GM18909 (cell line): ENCODE results near the gene WDR48.

Experiments
- ATAC-seq: cut with Tn5 transposase; IDR thresholded peaks from one replicate; pipeline ENCODE4 v1.9.1; 2021; ENCODE audit warnings: mild to moderate bottlenecking; ENCODE audit not compliant: unreplicated experiment, poor library complexity

The WDR48 gene

GRCh38 chr3:39115870-39116269 lies 64.1 kb downstream of the WDR48 start:
- no peak for ATAC-seq

- ATAC-seq = no peak
Observed at GRCh38 chr3:39118079-39118478, 66.3 kb downstream of the WDR48 start.

GRCh38 chr3:39118931-39119660 lies 67.3 kb downstream of the WDR48 start:
- ATAC-seq = no peak

- ATAC-seq = no peak
Observed at GRCh38 chr3:39121621-39122020, 69.8 kb downstream of the WDR48 start.

- ATAC-seq = peak; percentile 76
Observed at GRCh38 chr3:39122813-39123212, 71.0 kb downstream of the WDR48 start.

GRCh38 chr3:39124876-39125840 lies 73.3 kb downstream of the WDR48 start:
- ATAC-seq = no peak

- no peak for ATAC-seq
Observed at GRCh38 chr3:39125841-39126500, 74.2 kb downstream of the WDR48 start.

- ATAC-seq = no peak
Observed at GRCh38 chr3:39126532-39127071, 74.8 kb downstream of the WDR48 start.

GRCh38 chr3:39127269-39127907 lies 75.6 kb downstream of the WDR48 start:
- no peak for ATAC-seq

GRCh38 chr3:39127908-39128304 lies 76.1 kb downstream of the WDR48 start:
- no peak for ATAC-seq

GRCh38 chr3:39128951-39129350 lies 77.1 kb downstream of the WDR48 start:
- no peak for ATAC-seq

- no peak for ATAC-seq
Observed at GRCh38 chr3:39130026-39130425, 78.2 kb downstream of the WDR48 start.

- no peak for ATAC-seq
Observed at GRCh38 chr3:39130693-39131265, 79.0 kb downstream of the WDR48 start.

- ATAC-seq = no peak
Observed at GRCh38 chr3:39132096-39133092, 80.6 kb downstream of the WDR48 start.

- ATAC-seq = no peak
Observed at GRCh38 chr3:39133093-39133490, 81.3 kb downstream of the WDR48 start.

- no peak for ATAC-seq
Observed at GRCh38 chr3:39133822-39134221, 82.0 kb downstream of the WDR48 start.

- no peak for ATAC-seq
Observed at GRCh38 chr3:39134305-39134704, 82.5 kb downstream of the WDR48 start.

GRCh38 chr3:39135170-39135805 lies 83.5 kb downstream of the WDR48 start:
- ATAC-seq = no peak
